KMS-11 (cell line): ENCODE results near the gene ZBED2.

Source experiments
- H2AFZ ChIP-seq: fragments of 200-600 bp; sonication (generic); 2 replicates; pipeline ENCODE4 v1.6.1; 2016; ENCODE audit warnings: antibody characterized with exemption, mixed run types, low read depth
- H3K27ac ChIP-seq: fragments of 200-600 bp; sonication (generic); 2 replicates; pipeline ENCODE4 v1.6.1; 2016; ENCODE audit warnings: mild to moderate bottlenecking, mixed run types
- H3K27me3 ChIP-seq: fragments of 200-600 bp; sonication (generic); 2 replicates; pipeline ENCODE4 v1.6.1; 2017; ENCODE audit warnings: mild to moderate bottlenecking, low read depth, mixed run types, moderate library complexity; ENCODE audit not compliant: insufficient read depth
- H3K36me3 ChIP-seq: fragments of 200-600 bp; sonication (generic); 2 replicates; pipeline ENCODE4 v1.6.1; 2017; ENCODE audit warnings: mild to moderate bottlenecking, mixed run types; ENCODE audit not compliant: insufficient read depth
- H3K4me1 ChIP-seq: fragments of 200-600 bp; sonication (generic); 2 replicates; pipeline ENCODE4 v1.6.1; 2016; ENCODE audit warnings: mild to moderate bottlenecking, low read depth, mixed run types; ENCODE audit not compliant: poor library complexity, severe bottlenecking
- H3K4me2 ChIP-seq: fragments of 200-600 bp; sonication (generic); 2 replicates; pipeline ENCODE4 v1.7.0; 2016; ENCODE audit warnings: mild to moderate bottlenecking, mixed run types
- H3K4me3 ChIP-seq: fragments of 200-600 bp; sonication (generic); IDR thresholded peaks from 2 replicates; pipeline ENCODE4 v1.6.1; 2017; ENCODE audit warnings: low read depth, low read length, mixed read lengths; ENCODE audit not compliant: insufficient read depth
- H3K79me2 ChIP-seq: fragments of 200-600 bp; sonication (generic); 2 replicates; pipeline ENCODE4 v1.6.1; 2016; ENCODE audit warnings: low read depth, mixed run types; ENCODE audit not compliant: insufficient read depth
- H3K9ac ChIP-seq: fragments of 200-600 bp; sonication (generic); 2 replicates; pipeline ENCODE4 v1.6.1; 2016; ENCODE audit warnings: mild to moderate bottlenecking, mixed run types
- H4K20me1 ChIP-seq: fragments of 200-600 bp; sonication (generic); 2 replicates; pipeline ENCODE4 v1.6.1; 2016; ENCODE audit warnings: mild to moderate bottlenecking, mixed run types; ENCODE audit not compliant: insufficient read depth
- TF ChIP-seq, protein P1 (sequence below): fragments of 200-600 bp; sonication (generic); conservative IDR thresholded peaks from 2 replicates; pipeline ENCODE4 v1.6.1; 2017; ENCODE audit warnings: low read depth, mild to moderate bottlenecking, antibody characterized with exemption, low read length, moderate library complexity, mixed read lengths

ZBED2 gene

DNA sequence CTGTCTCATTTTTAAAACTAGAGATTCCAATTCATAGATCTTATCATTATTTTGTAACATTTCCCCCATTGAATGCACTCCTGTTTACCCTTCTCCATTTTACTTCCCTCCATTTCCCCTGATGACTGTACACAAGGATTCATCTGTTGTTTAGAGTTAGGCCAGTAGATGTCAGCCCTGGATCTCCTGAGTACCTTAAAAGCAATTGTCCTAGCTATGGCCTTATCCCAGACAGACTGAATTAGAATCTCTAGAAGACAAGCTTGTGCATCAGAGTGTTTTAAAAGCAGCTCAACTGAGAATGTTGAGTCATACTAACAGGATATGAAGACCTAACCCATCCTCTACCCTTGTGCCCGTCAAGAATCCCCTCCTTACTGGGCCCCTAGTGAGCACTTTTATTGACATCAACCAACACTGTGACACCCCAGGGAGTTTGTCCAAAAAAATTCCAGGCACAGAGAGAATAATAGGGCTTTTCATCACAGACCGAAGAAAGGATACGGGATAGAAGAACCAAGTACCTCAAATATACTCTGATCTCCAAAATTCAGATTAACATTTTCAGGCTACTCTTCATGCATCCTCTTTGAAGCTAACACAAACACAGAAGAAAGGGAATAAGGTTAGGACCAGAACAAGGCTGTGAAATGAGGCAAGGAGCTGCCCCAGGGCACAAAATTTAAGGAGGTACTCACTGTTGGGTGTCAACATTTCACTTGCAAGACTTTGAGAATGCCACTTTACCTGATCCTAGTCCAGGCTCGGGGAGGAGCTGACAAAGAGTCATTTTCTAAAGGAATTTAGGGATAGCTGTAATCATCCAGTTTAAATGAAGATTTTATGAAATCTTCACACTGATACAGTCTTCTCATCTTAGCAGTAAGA lies 17.1 kb downstream of the ZBED2 start:
- H3K27ac ChIP-seq, result no peak overlapping the region
- H4K20me1 ChIP-seq, result no peaks in the 10 kb centered on the region
- no peaks in the 10 kb centered on the region for H3K36me3 ChIP-seq
- H2AFZ ChIP-seq, result no peak overlapping the region
- no peak overlapping the region for H3K4me3 ChIP-seq
- no peaks in the 10 kb centered on the region for H3K4me1 ChIP-seq
- H3K4me2 ChIP-seq, result no peak overlapping the region
- no peaks in the 10 kb centered on the region for H3K79me2 ChIP-seq
- TF ChIP-seq, protein P1, sequence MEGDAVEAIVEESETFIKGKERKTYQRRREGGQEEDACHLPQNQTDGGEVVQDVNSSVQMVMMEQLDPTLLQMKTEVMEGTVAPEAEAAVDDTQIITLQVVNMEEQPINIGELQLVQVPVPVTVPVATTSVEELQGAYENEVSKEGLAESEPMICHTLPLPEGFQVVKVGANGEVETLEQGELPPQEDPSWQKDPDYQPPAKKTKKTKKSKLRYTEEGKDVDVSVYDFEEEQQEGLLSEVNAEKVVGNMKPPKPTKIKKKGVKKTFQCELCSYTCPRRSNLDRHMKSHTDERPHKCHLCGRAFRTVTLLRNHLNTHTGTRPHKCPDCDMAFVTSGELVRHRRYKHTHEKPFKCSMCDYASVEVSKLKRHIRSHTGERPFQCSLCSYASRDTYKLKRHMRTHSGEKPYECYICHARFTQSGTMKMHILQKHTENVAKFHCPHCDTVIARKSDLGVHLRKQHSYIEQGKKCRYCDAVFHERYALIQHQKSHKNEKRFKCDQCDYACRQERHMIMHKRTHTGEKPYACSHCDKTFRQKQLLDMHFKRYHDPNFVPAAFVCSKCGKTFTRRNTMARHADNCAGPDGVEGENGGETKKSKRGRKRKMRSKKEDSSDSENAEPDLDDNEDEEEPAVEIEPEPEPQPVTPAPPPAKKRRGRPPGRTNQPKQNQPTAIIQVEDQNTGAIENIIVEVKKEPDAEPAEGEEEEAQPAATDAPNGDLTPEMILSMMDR, result no peak
- no peak overlapping the region for H3K9ac ChIP-seq
- no peaks in the 10 kb centered on the region for H3K27me3 ChIP-seq

DNA sequence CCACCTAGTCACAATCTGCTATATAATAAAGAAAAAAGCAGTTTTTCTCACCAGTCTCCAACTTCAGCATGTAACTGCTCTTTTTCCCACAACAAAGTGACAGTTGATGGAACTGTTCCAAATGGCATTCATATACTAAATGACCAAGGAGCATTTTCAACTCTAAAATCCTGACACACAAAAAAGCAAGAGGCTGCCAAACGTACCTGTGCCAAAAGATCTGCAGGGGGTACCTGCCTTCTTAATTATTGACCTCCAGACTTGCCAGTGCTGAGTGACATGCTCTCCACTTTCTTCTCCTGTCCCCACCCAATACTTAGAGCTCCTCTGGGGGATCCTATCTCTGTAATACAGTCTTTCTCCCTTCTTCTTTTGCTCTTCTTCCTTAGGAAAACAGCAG lies 18.0 kb downstream of the ZBED2 start:
- no peak overlapping the region for H3K4me2 ChIP-seq
- no peak overlapping the region for H3K27ac ChIP-seq
- H3K4me1 ChIP-seq, result no peaks in the 10 kb centered on the region
- no peak overlapping the region for H3K4me3 ChIP-seq
- no peaks in the 10 kb centered on the region for H3K36me3 ChIP-seq
- no peaks in the 10 kb centered on the region for H4K20me1 ChIP-seq
- no peak overlapping the region for H2AFZ ChIP-seq
- H3K27me3 ChIP-seq, result no peaks in the 10 kb centered on the region
- TF ChIP-seq, protein P1, result no peak
- H3K79me2 ChIP-seq, result no peaks in the 10 kb centered on the region
- H3K9ac ChIP-seq, result no peak overlapping the region

DNA sequence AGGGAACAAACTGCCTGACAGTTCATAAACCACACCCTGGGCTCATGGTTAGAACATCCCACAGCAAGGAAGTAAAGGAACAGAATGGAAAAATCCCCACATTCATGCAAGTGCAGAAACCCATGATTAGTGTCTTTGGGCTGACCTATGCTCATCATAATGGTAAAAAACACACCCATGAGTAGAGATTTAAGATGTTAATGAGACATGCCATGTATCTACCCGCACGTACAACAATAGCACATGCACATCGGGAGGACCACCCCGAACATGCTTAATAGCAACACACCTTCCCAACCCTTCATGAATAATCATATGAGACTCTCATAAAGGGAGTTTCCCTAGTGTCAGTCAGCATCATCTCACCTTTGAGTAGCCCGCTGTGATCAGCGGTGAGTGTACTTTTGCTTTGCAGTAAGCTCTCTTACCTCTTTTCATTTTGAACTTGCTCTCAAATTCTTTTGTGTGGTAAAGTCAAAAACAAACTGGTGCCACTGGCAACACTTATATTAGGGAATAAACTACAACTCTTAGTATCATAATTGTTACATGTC lies 23.2 kb downstream of the ZBED2 start:
- no peaks in the 10 kb centered on the region for H3K27me3 ChIP-seq
- no peaks in the 10 kb centered on the region for H3K79me2 ChIP-seq
- no peak overlapping the region for H3K9ac ChIP-seq
- no peaks in the 10 kb centered on the region for H3K36me3 ChIP-seq
- H4K20me1 ChIP-seq, result no peaks in the 10 kb centered on the region
- no peak overlapping the region for H3K4me2 ChIP-seq
- H3K4me1 ChIP-seq, result no peaks in the 10 kb centered on the region
- H2AFZ ChIP-seq, result no peak overlapping the region
- no peak overlapping the region for H3K4me3 ChIP-seq
- H3K27ac ChIP-seq, result no peak overlapping the region
- TF ChIP-seq, protein P1, result no peak

DNA sequence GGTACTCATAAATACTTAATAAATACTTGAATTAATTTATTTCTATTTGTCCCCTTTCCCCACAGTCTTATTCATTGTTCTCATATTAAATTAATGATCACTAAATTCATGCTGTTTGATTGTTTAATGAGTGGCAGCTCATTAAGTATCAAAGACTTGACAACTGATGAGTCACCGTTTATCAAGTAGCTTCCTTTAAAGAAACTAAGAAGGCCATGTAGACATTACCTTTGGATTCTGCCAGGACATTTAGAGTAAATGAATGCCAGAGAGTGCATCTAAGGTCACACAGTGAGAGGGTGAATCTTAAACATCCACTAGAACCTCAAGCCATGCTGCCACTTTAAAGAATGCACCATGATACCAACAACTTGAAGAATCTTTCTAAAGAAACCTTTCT lies 23.9 kb downstream of the ZBED2 start:
- Histone ChIP-seq H3K79me2 (no peaks in the 10 kb centered on the region), H3K36me3 (no peaks in the 10 kb centered on the region), H3K27me3 (no peaks in the 10 kb centered on the region), H3K27ac (no peak overlapping the region), H3K4me2 (no peak overlapping the region), H3K4me1 (no peaks in the 10 kb centered on the region), H3K4me3 (no peak overlapping the region), H4K20me1 (no peaks in the 10 kb centered on the region), H2AFZ (no peak overlapping the region), H3K9ac (no peak overlapping the region)
- TF ChIP-seq, protein P1, result no peak
